ENCODE results near the gene RPRD2. TPM values are rescaled to one million over a fixed set of nuclear protein-coding genes. Genes with fewer than 3 reads are reported as not detected.
"Not testable (repeated sequence)": the region's sequence is repeated elsewhere in the genome, so short reads cannot be mapped to it uniquely, and the experiment has no call there.

RPRD2 gene
- total and polyA plus RNA-seq, 2 donors (not counting 1 experiment from before 2014, with no cell fraction given): 16.6 to 49.1 TPM

DNA sequence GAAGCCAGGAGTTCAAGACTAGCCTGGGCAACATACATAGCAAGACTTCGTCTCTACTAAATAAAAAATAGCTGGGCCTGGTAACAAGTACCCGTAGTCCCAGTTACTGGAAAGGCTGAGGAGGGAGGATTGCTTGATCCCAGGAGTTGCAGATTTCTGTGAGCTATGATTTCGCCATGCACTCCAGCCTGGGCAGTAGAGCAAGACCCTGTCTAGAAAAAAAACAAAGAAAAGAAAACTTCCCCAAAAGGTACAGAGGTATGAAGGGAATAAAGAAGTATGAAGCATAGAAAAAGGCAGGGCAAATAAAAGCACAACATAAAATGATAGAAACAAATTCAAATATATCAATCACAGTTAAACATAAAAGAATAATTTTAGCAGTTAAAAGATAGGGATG, 28.7 kb downstream of the RPRD2 start:
- Histone ChIP-seq H3K27me3 (replicated peaks in 1 of 4; ENCODE audit: control extremely low read depth in 1 of 4, control insufficient read depth in 3 of 4, insufficient read depth in 4 of 4, low read length in 3 of 4) (no peaks in the 10 kb centered on the region), H3K4me2 (replicated peaks; ENCODE audit: low read depth, low read length, poor library complexity, severe bottlenecking) (no peak overlapping the region), H3K79me2 (ENCODE audit: control insufficient read depth, insufficient read depth, low read length) (peaks cover 97% of the 10 kb centered on the region), H3K9me3 (ENCODE audit: control extremely low read depth in 1 of 3, control insufficient read depth in 2 of 3, insufficient read depth in 1 of 3, low read length in 2 of 3) (no peaks in the 10 kb centered on the region), H3K4me1 (ENCODE audit: control insufficient read depth in 2 of 2, insufficient read depth in 2 of 2, low read length in 2 of 2) (no peaks in the 10 kb centered on the region), H3K36me3 (replicated peaks in 1 of 2; ENCODE audit: control extremely low read depth in 1 of 2, control insufficient read depth in 1 of 2, extremely low read depth in 1 of 2, insufficient read depth in 2 of 2, low read length in 1 of 2) (peaks cover 0 to 11% of the 10 kb centered on the region in 2 experiments), H3K27ac (ENCODE audit: low read length in 2 of 2) (peak overlapping the region in 1 of 2 donors; percentile 7), H2AFZ (ENCODE audit: insufficient read depth, low read depth, low read length, poor library complexity, severe bottlenecking) (no peak overlapping the region), H4K20me1 (ENCODE audit: control insufficient read depth, insufficient read depth, low read length, poor library complexity, severe bottlenecking) (peaks cover 67% of the 10 kb centered on the region), H3K9ac (ENCODE audit: low read length) (no peak overlapping the region), H3K4me3 (ENCODE audit: control extremely low read depth in 1 of 5, extremely low read depth in 1 of 5, insufficient read depth in 1 of 5, low read depth in 2 of 5, low read length in 4 of 5) (no peak overlapping the region)
- peaks cover 41% of the 10 kb centered on the region for H3K4me1 Mint-ChIP-seq
- H3K4me3 Mint-ChIP-seq: no peak overlapping the region
- WGBS (ENCODE audit: insufficient coverage): 100% methylated on average over 1 of the region's 3 CpGs
- DNase-seq: no peak
- ATAC-seq (ENCODE audit: low read depth): no peak
- POLR2A ChIA-PET: no interaction called here
- H3K27ac Mint-ChIP-seq: no peak overlapping the region
- CTCF ChIA-PET: no interaction called here
- no peak for TF ChIP-seq EZH2 (IDR thresholded peaks at IDR 0.05; ENCODE audit: borderline replicate concordance, insufficient read depth, low read depth, low read length, poor library complexity, severe bottlenecking)
- TF ChIP-seq, protein P1, sequence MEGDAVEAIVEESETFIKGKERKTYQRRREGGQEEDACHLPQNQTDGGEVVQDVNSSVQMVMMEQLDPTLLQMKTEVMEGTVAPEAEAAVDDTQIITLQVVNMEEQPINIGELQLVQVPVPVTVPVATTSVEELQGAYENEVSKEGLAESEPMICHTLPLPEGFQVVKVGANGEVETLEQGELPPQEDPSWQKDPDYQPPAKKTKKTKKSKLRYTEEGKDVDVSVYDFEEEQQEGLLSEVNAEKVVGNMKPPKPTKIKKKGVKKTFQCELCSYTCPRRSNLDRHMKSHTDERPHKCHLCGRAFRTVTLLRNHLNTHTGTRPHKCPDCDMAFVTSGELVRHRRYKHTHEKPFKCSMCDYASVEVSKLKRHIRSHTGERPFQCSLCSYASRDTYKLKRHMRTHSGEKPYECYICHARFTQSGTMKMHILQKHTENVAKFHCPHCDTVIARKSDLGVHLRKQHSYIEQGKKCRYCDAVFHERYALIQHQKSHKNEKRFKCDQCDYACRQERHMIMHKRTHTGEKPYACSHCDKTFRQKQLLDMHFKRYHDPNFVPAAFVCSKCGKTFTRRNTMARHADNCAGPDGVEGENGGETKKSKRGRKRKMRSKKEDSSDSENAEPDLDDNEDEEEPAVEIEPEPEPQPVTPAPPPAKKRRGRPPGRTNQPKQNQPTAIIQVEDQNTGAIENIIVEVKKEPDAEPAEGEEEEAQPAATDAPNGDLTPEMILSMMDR (IDR thresholded peaks at IDR 0.05): no peak
- H3K27me3 Mint-ChIP-seq: no peaks in the 10 kb centered on the region
- intact Hi-C loops (cut with micrococcal nuclease): no loop called here
- peaks cover 3% of the 10 kb centered on the region for H3K9me3 Mint-ChIP-seq (ENCODE audit: insufficient read depth)

DNA sequence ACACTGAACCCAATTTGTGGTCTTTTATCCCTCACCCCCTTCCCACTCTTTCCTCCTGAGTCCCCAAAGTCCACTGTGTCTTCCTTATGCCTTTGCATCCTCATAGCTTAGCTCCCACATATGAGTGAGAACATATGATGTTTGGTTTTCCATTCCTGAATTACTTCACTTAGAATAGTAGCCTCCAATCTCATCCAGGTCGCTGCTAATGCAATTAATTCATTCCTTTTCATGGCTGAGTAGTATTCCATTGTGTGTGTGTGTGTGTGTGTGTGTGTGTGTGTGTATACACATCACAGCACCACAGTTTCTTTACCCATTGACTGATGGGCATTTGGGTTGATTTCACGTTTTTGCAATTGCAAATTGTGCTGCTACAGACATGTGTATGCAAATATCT, 31.2 kb downstream of the RPRD2 start:
- H3K27ac Mint-ChIP-seq; H3K27ac ChIP-seq (ENCODE audit: low read length in 2 of 2); intact Hi-C loops (cut with micrococcal nuclease); H3K27me3 ChIP-seq (replicated peaks in 1 of 4; ENCODE audit: control extremely low read depth in 1 of 4, control insufficient read depth in 3 of 4, insufficient read depth in 4 of 4, low read length in 3 of 4); H3K9ac ChIP-seq (ENCODE audit: low read length); CTCF ChIA-PET; H2AFZ ChIP-seq (ENCODE audit: insufficient read depth, low read depth, low read length, poor library complexity, severe bottlenecking); H3K4me1 ChIP-seq (ENCODE audit: control insufficient read depth in 2 of 2, insufficient read depth in 2 of 2, low read length in 2 of 2); H3K4me3 Mint-ChIP-seq; H3K36me3 ChIP-seq (replicated peaks in 1 of 2; ENCODE audit: control extremely low read depth in 1 of 2, control insufficient read depth in 1 of 2, extremely low read depth in 1 of 2, insufficient read depth in 2 of 2, low read length in 1 of 2); ATAC-seq (ENCODE audit: low read depth); H3K9me3 Mint-ChIP-seq (ENCODE audit: insufficient read depth); H3K27me3 Mint-ChIP-seq; DNase-seq; H3K4me3 ChIP-seq (ENCODE audit: control extremely low read depth in 1 of 5, extremely low read depth in 1 of 5, insufficient read depth in 1 of 5, low read depth in 2 of 5, low read length in 4 of 5); H3K9me3 ChIP-seq (ENCODE audit: control extremely low read depth in 1 of 3, control insufficient read depth in 2 of 3, insufficient read depth in 1 of 3, low read length in 2 of 3); H3K4me2 ChIP-seq (replicated peaks; ENCODE audit: low read depth, low read length, poor library complexity, severe bottlenecking): not testable (repeated sequence)
- WGBS (ENCODE audit: insufficient coverage): no CpG with 5 or more reads among the region's 2 CpGs
- H3K79me2 ChIP-seq (ENCODE audit: control insufficient read depth, insufficient read depth, low read length): peaks cover 95% of the 10 kb centered on the region
- peaks cover 34% of the 10 kb centered on the region for H3K4me1 Mint-ChIP-seq
- POLR2A ChIA-PET: interaction anchor here (0.7 kb wide), 2 partner anchors 9 to 399 kb away, joined by 3 to 4 read pairs; no protein-coding TSS in a partner anchor
- H4K20me1 ChIP-seq (ENCODE audit: control insufficient read depth, insufficient read depth, low read length, poor library complexity, severe bottlenecking): peaks cover 49% of the 10 kb centered on the region
